RPMI8226 (cell line): Measurements from ENCODE around the gene NADK.
"Not testable (repeated sequence)": the region's sequence is repeated elsewhere in the genome, so short reads cannot be mapped to it uniquely, and the experiment has no call there.

ENCODE experiments used
- DNase-seq: peaks from one replicate; pipeline ENCODE4 v3.0.0-alpha.2; 2015

Gene NADK

DNA sequence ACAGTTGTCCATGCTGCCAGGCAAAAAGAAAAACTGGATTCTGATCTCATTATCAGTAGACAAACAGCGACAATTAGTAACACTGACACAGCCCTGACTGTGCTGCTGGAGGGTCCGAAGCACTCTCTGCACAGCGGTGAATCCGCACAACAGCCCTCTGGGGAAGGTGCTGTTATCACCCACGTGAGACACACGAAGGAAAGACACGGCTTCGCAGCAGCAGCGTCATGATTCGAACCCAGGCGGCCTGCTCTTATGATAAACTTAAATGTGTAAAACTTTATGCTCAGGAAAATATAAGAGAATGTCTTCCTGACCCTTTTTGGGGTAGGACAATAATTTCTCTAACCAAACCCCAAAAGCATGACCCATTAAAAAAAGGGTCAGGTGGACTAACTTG is 35.7 kb downstream of the NADK start:
- not testable (repeated sequence) for DNase-seq

DNA sequence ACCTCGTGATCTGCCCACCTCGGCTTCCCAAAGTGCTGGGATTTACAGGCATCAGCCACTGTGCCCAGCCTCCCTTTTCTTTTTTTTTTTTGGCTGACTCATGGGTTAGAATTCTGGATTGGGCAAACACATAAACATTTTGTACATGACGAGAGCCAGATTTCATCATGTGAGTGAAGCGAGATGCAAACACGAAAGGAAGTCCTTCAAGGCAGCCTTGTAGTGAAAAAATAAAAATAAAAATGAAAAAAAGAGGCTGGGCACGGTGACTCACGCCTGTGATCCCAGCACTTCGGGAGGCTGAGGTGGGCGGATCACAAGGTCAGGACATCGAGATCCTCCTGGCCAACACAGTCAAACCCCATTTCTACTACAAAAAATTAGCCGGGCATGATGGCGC is 37.3 kb downstream of the NADK start:
- DNase-seq = peak; percentile 1

GRCh38 chr1:1738799-1739337 is 39.4 kb downstream of the NADK start:
- DNase-seq = not testable (repeated sequence)

DNA sequence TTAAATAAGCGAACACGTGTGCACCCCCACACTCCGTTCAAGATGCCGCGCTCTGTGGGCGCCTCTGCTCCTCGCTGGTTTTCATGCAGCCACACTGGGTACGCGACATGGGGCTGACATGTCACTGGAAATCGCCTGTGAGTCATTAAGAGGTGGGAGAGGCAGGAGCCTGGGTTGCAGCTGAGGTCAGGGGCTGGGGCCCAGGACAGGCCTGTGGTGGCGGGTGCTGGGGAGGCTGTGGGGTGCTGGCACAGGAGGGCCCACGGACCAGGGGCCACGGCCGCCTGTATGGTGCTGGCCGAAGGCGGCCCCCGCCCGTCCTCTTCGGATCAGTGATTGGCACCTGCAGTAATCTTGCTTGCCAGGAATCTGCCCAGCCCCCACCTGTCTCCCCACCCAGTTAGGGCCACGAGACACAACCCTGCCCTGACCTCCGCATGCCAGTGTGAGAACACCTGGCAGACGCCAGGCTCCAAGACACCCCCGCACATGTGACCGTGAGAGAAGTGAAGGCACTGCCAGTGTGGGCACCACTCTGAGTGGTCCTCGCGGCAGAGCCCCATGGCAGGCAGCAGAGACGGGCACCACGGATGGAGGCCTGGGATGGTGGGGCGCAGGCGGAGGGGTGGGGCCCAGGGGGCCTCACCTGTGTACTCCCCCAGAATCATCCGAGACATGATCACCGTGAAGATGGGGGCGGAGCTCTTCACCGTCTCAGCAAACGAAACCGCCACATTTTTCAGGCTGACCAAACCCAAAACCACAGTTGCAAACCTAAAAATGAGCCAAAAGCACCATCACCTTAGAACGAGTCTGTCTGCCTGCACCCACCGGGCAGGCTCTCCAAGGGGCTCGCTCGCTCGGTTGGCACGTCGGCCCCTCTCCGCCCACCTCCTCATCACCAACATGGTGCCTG is 40.3 kb downstream of the NADK start:
- peak; percentile 89 for DNase-seq

- no peak for DNase-seq
These were observed 45.9 kb downstream of the NADK start for GRCh38 chr1:1732381-1732780.

DNA sequence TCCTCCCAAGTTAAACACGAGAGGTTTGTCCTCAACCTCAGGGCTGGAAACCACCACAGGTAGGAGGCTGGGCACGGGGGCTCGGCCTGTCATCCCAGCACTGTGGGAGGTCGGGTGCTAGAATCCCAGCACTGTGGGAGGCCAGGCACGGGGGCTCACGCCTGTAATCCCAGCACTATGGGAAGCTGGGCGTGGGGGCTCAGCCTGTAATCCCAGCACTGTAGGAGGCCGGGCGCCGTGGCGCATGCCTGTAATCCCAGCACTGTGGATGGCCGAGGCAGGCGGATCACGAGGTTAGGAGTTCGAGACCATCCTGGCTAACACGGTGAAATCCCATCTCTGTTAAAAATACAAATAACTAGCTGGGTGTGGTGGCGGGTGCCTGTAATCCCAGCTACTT is 47.4 kb downstream of the NADK start:
- DNase-seq = no peak

- not testable (repeated sequence) for DNase-seq
These were observed 48.0 kb downstream of the NADK start for GRCh38 chr1:1730230-1730629.

DNA sequence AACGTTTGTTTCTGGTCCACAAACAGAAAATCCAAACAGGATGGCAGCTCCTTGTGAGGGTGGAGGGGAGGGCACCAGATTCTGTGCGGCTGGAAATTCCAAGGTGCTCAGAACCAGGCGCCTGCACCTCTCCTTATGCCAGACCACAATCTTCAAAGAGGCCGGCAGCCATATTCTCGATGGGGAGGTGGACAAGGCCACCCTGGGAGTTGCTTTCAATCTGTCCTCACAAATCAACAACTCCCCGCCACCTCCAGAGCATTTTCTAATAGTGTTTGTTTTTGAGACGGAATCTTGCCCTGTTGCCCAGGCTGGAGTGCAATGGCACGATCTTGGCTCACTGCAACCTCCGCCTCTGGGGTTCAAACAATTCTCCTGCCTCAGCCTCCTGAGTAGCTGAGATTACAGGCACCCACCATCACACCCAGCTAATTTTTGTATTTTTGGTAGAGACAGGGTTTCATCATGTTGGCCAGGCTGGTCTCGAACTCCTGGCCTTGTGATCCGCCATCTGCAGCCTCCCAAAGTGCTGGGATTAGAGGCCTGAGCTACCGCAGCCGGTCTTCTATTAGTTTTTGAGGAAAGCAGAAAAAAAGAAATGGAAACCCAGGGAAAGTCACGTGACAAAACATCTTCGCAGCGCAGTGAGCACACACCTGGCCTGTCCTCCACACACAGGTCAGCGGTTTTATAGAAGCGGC is 49.0 kb downstream of the NADK start:
- not testable (repeated sequence) for DNase-seq

DNA sequence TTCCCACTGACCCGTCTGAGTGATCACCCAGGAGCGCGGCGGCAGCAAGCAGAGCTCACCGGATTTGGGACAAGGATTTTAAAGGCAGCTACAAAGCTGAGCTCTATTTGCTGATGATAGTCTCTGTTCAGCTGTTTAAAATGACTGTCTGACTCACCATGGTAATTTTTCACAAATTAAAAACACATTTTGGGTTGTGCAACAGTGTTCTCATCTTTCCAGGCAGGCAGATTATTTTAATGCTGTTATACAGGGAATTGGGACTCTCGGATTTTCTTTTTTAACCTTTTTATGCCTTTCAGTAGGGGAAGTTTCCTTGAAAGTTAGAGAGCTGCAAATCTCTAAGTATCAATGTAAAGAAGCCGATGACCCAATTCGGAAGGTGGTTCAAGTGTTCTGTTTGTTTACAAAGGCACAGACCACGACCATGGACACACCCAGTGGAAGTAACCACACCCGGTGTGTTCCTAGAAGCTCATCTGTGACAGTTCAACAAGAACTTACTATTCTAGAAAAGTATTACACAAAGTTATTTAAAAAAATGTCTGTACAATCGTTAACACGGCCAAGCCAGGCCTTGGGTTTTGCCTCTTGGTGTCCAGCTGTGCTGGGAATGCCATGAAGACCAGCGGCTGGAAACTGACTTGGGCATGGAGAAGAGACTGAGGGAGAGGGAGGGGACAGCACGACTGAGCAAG is 49.8 kb downstream of the NADK start:
- not testable (repeated sequence) for DNase-seq

DNA sequence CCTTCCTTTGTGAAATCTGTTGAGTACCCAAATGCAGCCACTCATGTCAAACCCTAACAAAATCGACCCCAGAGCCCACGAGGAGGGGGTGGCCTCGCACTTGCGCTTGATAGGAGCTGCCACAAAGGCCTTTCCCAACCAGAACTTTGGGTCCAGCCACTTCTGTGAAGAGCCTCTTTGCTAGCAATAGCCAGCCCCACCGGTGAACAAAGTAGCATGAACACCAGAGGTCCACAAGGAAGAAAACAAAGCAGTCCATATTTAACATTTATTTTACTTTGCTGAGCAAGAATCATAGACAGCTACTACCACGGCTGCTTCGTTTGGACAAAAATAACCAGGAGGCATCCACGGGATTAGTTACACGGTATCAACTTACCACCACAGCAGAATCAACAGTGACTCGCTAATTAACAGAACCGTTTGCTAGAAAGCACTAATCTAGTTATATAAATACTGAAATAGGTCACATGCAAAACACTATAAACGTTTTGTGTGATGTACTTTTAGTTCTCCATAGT is 51.1 kb downstream of the NADK start:
- not testable (repeated sequence) for DNase-seq

DNA sequence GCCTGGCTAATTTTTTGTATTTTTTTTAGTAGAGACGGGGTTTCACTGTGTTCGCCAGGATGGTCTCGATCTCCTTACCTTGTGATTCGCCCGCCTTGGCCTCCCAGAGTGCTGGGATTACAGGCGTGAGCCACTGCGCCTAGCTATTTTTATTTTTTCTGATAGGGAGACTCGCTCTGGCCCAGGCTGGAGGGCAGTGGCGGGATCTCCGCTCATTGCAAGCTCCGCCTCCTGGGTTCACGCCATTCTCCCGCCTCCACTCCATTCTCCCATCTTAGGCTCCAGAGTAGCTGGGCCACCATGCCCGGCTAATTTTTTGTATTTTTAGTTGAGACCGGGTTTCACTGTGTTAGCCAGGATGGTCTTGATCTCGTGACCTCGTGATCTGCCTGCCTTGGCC is 52.2 kb downstream of the NADK start:
- not testable (repeated sequence) for DNase-seq

GRCh38 chr1:1724035-1724864 is 54.0 kb downstream of the NADK start, which contains the start of gene CDK11A:
Gene CDK11A, minus strand, starts transcription at chr1:1724357. Its CDS starts 1,539 bp downstream, at chr1:1722818.
- DNase-seq = peak; percentile 99

- DNase-seq = no peak
These were observed 57.1 kb downstream of the NADK start for GRCh38 chr1:1721201-1721600.

DNA sequence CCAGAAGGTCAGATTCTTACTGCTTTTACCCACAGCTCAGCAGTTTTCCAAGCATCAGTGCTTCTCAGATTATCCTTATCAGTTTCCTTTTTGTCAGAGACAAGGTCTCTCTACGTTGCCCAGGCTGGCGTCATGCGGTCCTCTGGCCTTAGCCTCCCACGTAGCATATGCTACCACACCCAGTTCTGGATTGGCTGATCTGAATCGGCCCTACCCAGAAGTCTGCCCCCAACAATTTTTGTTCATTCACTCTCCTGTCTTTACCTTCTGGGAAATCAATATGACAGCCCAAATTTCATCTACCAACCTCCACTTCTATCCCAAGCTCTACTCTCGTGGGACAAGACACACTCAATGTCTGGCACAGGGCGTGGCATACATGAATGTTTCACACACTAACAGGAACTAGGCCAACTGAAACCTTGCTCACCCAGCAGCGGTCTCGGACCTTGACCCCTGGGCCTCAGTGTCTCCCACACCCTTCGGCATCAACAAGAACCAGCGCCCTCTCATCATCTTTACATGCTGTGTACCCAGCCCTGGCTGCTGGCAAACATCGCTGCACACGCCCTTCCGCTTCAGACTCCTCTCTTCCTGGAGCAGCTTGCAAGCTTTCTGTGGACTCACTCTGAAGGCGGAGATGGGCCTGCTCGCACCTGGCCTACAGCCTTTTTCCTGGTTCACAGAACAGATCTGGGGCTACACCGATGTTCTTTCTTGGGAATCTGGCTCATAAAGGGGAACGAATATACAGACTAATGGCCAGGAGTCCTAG is 63.0 kb downstream of the NADK start:
- not testable (repeated sequence) for DNase-seq

DNA sequence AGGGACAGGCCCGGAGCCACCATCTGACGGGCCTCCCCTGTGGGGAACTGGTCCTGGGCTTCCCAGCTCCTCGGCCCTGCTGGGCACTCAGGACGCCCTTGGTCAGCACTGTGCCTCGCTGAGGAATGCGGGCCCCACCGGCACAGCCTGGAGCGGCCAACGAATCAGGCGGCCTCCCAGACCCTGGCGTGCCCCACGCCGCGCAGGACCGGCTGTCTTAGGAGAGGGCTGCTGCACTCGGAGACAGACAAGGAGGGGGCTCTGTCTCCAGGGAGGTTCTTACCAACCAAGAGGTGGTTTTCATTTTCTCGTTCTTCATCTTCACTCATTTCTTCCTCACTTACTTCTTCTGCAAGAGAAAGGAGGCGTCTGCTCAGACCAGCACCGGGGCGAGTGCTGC is 70.4 kb downstream of the NADK start:
- DNase-seq = not testable (repeated sequence)

- not testable (repeated sequence) for DNase-seq
These were observed 71.0 kb downstream of the NADK start for GRCh38 chr1:1707241-1707640.

DNA sequence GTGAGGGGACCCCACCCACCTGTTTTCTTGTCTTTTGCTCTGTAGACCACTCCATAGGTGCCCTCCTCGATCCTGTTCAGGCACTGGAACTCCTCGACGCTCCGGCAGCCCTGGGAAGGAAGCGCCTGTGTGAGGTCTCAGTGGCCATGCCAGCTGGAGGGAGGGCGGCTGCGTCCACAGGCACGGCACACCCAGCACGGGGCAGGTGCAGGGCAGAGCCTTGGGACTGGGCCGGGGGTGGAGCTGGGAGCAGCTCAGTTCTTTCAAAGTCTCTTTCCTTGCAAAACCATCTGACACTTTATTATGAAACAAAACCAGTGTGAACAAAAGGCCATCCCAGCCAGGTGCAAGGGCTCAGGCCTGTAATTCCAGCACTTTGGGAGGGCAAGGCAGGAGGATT is 72.6 kb downstream of the NADK start:
- DNase-seq = not testable (repeated sequence)

DNA sequence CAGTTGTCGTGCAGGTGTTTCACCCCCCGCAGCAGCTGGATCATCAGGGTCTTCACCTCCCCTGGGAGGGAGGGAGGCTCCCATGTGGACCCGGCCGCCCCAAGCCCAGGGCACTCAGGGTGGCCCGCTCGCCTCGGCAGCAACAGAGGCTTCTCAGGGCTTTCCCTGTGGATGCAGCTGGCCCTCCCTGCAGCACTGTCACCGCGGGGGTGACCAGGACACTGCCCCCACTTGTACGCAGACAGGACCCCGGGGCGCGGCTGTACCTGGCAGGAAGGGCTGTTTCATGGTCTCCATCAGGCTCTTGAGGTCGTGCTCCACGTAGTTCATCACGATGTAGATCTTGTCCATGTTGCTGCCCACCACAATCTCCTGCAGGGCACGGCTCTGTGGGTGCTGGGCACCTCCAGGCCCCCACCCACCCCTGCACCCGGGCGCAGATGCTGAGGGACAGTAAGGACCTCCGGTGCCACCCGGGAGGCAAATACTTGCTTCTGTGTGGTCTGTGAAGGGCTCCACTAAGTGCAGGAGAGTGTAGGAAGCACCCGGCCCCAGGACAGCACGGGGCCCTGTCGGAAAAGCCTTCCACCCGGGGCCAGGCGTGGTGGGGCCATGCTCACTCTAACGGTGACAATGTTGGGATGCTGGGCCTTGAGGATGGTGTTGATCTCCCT is 73.8 kb downstream of the NADK start:
- DNase-seq = not testable (repeated sequence)

GRCh38 chr1:1703796-1704195 is 74.5 kb downstream of the NADK start:
- no peak for DNase-seq

DNA sequence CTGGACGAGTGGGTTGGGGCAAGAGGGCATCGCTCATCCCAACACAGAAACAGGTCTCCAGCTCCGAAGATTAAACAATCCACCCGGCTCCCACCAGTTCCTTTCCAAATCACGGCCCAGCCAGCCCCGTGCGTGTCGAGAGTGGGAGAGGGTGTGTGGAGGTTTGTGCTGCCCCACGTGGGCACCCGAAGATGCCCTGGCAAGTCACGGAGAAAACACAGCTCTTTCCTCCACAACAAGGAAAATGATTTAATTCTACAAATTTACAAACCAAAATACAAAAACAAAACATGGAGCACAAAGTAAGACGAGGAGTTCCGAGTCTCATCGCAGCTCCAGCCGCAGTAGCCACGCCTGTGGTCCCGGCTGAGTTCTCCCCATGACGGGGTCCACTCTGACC is 75.8 kb downstream of the NADK start:
- not testable (repeated sequence) for DNase-seq
